Activated naive CD8-positive, alpha-beta T cell treated with anti-CD3 and anti-CD28 coated beads for 36 hours (primary cell): ENCODE measurements around the gene GPR132. TPM values are rescaled to one million over a fixed set of nuclear protein-coding genes. Genes with fewer than 3 reads are reported as not detected.

ENCODE experiments used
- DNase-seq: peaks from one replicate; pipeline ENCODE4 v3.0.0; 2021
- H3K27ac Mint-ChIP-seq: one replicate; pipeline ENCODE4 v1.8.0; 2022; ENCODE audit warnings: mild to moderate bottlenecking, moderate library complexity, mixed read lengths
- H3K27me3 Mint-ChIP-seq: one replicate; pipeline ENCODE4 v1.8.0; 2022; ENCODE audit warnings: mild to moderate bottlenecking, mixed read lengths
- H3K36me3 Mint-ChIP-seq: one replicate; pipeline ENCODE4 v1.8.0; 2021; ENCODE audit warnings: mild to moderate bottlenecking, mixed read lengths
- H3K4me1 Mint-ChIP-seq: one replicate; pipeline ENCODE4 v1.8.0; 2021; ENCODE audit warnings: mixed read lengths
- H3K4me3 Mint-ChIP-seq: one replicate; pipeline ENCODE4 v1.8.0; 2022; ENCODE audit warnings: mild to moderate bottlenecking, moderate library complexity, mixed read lengths
- H3K9me3 Mint-ChIP-seq: one replicate; pipeline ENCODE4 v1.8.0; 2022; ENCODE audit warnings: mixed read lengths
- total RNA-seq, 2 experiments: library from RNA; stranded (reverse); gene quantifications; one replicate each; pipeline ENCODE4 v1.2.3, GENCODE V29; 2021

GPR132 gene
- total RNA-seq, 2 experiments from 2014 or later = 23.9 to 24.1 TPM

- Mint-ChIP-seq H3K9me3 (no peaks in the 10 kb centered on the region), H3K27ac (peak within 1 kb of the TSS; percentile 88), H3K4me1 (peaks cover 64% of the 10 kb centered on the region), H3K27me3 (no peaks in the 10 kb centered on the region), H3K4me3 (peak within 1 kb of the TSS; percentile 93), H3K36me3 (peaks cover 48% of the 10 kb centered on the region)
- peak; percentile 100 for DNase-seq
These were observed 44.2 kb downstream of the GPR132 start, which contains the start of gene CDCA4 for GRCh38 chr14:105020815-105021655. Gene CDCA4, minus strand, starts transcription at chr14:105021083. Its CDS starts 9,154 bp downstream, at chr14:105011929.

DNA sequence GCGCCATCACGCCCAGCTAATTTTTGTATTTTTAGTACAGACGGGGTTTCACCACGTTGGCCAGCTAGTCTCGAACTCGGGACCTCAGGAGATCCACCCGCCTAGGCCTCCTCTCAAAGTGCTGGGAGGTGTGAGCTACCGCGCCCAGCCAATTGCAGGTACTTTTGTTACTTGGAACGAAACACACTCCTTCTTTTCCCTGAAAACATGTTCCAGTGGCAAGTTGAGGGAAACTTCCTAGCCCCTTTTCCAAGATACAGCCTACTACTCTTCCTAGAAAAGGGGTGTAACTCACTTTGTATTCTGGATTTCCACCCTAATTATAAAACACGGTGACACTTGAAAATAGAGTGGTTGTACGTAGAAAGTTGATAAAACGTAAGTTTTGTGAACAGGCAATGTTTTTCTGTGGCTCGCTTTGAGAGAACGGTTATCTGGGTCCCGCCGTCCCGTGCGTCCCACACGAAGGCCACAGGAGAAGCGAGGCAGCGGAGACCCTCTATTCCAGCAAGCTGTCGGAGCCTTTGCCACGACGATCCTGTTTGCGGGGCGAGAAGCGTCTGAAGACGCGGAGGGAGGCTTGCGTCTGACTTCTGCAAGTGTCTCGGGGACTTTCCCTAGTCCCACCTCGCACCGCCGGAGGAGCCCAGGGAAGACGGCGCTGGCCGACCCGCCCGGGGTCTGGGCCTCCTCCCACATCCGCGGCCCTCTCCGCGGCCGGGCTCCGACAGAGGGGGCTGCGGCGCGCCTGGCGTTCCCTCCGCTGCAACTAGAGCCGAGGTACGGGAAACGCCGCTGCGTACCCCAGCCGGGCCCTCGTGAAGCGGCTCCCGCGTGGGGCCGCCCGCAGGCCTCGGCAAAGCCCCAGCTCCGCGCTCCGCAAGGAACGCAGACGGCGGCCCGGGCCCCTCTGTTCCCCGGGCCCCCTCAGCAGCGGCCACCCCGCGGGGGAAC lies 45.1 kb downstream of the GPR132 start:
- Mint-ChIP-seq H3K27ac (peak overlapping the region; percentile 84), H3K4me3 (peak overlapping the region; percentile 93), H3K36me3 (peaks cover 53% of the 10 kb centered on the region), H3K9me3 (no peaks in the 10 kb centered on the region), H3K27me3 (no peaks in the 10 kb centered on the region), H3K4me1 (peaks cover 64% of the 10 kb centered on the region)
- DNase-seq = peak; percentile 69

GRCh38 chr14:105018414-105018813 lies 46.8 kb downstream of the GPR132 start:
- no peaks in the 10 kb centered on the region for H3K27me3 Mint-ChIP-seq
- no peak for DNase-seq
- H3K36me3 Mint-ChIP-seq = peaks cover 55% of the 10 kb centered on the region
- H3K4me1 Mint-ChIP-seq = peaks cover 68% of the 10 kb centered on the region
- H3K27ac Mint-ChIP-seq = no peak overlapping the region
- peak overlapping the region; percentile 93 for H3K4me3 Mint-ChIP-seq
- H3K9me3 Mint-ChIP-seq = no peaks in the 10 kb centered on the region

GRCh38 chr14:105015905-105016304 lies 49.3 kb downstream of the GPR132 start:
- H3K27me3 Mint-ChIP-seq = no peaks in the 10 kb centered on the region
- no peaks in the 10 kb centered on the region for H3K9me3 Mint-ChIP-seq
- no peak overlapping the region for H3K4me3 Mint-ChIP-seq
- DNase-seq = no peak
- H3K36me3 Mint-ChIP-seq = peaks cover 49% of the 10 kb centered on the region
- no peak overlapping the region for H3K27ac Mint-ChIP-seq
- peaks cover 52% of the 10 kb centered on the region for H3K4me1 Mint-ChIP-seq

DNA sequence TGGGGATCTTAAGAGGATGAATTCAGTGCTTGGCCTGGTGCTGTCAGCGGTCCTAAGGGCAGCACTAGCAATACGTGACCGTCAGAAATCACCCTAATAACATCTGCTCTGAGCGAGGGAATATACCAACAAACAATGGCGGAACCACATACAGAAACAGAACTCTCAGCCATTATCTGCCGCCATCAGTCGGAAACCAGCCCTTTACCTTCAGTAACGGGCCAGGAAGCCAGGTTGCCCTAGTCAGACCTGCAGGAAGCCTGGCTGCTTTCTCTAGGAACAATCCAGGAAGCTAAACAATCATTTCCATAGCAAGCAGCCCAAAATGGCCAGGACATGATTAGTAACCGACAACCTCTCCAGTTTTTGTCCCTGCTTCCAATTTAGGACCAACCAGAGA lies 50.0 kb downstream of the GPR132 start:
- H3K9me3 Mint-ChIP-seq = no peaks in the 10 kb centered on the region
- no peak overlapping the region for H3K27ac Mint-ChIP-seq
- H3K4me3 Mint-ChIP-seq = no peak overlapping the region
- no peak for DNase-seq
- H3K27me3 Mint-ChIP-seq = no peaks in the 10 kb centered on the region
- peaks cover 51% of the 10 kb centered on the region for H3K36me3 Mint-ChIP-seq
- H3K4me1 Mint-ChIP-seq = peaks cover 52% of the 10 kb centered on the region

DNA sequence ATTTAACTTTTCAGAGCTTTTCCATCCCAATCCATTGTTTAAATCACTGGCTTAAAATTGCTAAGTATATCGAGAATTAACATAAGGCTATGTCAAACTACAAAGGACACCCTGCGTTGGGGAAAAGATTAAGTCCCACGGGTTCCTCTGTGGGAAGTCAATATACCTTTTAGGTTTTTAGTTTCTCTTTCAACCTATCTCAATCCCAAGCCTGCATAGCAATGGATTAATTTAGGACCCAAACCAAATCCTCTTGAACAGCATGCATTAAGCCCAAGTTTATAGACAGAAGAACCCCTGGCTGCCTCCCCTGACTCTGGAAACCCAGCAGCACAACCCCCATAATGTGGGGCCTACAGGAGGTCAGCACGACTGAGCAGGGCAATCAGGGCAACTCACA lies 50.6 kb downstream of the GPR132 start:
- H3K4me3 Mint-ChIP-seq = no peak overlapping the region
- H3K4me1 Mint-ChIP-seq = peaks cover 48% of the 10 kb centered on the region
- H3K27me3 Mint-ChIP-seq = no peaks in the 10 kb centered on the region
- DNase-seq = no peak
- no peak overlapping the region for H3K27ac Mint-ChIP-seq
- peaks cover 45% of the 10 kb centered on the region for H3K36me3 Mint-ChIP-seq
- no peaks in the 10 kb centered on the region for H3K9me3 Mint-ChIP-seq

- Mint-ChIP-seq H3K4me3 (no peak overlapping the region), H3K27ac (peak overlapping the region; percentile 49), H3K36me3 (peaks cover 39% of the 10 kb centered on the region), H3K27me3 (no peaks in the 10 kb centered on the region), H3K9me3 (no peaks in the 10 kb centered on the region), H3K4me1 (peaks cover 44% of the 10 kb centered on the region)
- DNase-seq = no peak
These were observed 51.2 kb downstream of the GPR132 start for GRCh38 chr14:105014032-105014431.

DNA sequence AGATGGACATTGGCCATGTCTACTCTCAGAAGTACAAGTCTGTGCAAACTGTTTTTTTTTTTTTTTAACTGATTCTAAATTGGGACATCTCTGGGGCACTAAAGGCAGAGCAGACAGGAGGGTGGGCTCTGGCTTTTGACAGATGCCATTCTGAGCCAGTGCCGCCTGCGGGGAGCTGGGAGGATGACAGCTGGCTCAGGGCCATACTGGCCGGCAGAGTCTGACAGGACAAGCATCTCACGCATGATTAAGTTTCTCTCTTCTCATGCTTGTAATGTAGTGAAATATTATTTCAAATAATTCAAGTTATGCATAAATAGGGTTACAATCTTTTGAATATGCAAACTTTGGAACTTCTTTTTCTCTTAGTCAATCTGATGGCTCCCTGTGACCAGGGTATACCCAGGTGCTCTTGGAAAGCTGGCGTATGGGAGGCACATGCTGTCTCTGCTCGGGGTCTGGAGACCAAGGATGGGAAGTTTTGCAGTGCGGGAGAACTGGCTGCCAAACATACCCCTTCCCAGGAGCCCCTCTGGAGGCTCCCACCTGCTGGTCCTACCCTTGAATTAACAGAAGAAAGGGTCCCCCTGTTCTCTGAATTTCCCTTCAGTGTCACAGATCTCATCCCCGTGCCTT lies 52.0 kb downstream of the GPR132 start:
- no peak for DNase-seq
- peaks cover 38% of the 10 kb centered on the region for H3K4me1 Mint-ChIP-seq
- H3K9me3 Mint-ChIP-seq = no peaks in the 10 kb centered on the region
- H3K27ac Mint-ChIP-seq = no peak overlapping the region
- no peaks in the 10 kb centered on the region for H3K27me3 Mint-ChIP-seq
- peaks cover 32% of the 10 kb centered on the region for H3K36me3 Mint-ChIP-seq
- no peak overlapping the region for H3K4me3 Mint-ChIP-seq

DNA sequence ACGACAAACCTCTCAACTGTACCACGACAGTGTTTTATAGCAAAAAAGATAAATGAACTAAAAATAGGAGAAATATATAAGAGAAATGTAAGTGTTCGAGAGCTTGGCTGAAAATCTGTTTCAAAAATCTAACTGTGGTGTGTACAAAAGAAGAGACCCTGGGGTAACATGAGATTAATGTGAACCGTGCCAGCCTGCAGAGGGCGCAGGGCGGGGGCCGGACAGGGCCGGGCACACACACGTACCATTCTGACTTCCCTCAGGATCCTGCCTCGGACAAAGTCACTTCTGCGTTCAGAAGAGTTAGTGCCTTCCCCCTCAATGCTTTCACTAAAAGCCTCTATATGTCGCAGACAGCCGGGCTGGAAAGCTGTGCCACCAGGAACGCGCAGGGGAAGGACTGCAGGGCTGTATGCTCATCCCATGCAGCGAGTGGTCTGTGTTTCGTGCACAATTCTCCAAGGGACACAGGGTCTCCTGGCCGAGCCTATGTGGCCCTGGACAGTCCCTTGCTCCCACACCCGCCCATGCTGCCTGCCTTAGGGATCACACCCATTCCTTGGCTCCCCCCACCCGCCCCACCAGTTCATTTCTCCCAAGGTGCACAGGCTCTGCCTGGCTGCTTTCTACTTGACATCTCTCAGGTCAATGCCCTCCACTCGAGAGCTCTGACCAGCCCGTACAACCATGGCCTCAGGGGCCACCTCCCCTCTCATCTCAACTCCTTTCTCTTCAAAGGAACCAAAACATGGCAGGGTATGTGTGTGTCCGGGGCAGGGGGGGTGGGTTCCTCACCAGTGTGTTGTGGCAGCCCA lies 52.9 kb downstream of the GPR132 start:
- no peaks in the 10 kb centered on the region for H3K27me3 Mint-ChIP-seq
- H3K27ac Mint-ChIP-seq = no peak overlapping the region
- H3K9me3 Mint-ChIP-seq = no peaks in the 10 kb centered on the region
- H3K4me1 Mint-ChIP-seq = peaks cover 32% of the 10 kb centered on the region
- H3K36me3 Mint-ChIP-seq = peaks cover 24% of the 10 kb centered on the region
- DNase-seq = no peak
- no peak overlapping the region for H3K4me3 Mint-ChIP-seq

DNA sequence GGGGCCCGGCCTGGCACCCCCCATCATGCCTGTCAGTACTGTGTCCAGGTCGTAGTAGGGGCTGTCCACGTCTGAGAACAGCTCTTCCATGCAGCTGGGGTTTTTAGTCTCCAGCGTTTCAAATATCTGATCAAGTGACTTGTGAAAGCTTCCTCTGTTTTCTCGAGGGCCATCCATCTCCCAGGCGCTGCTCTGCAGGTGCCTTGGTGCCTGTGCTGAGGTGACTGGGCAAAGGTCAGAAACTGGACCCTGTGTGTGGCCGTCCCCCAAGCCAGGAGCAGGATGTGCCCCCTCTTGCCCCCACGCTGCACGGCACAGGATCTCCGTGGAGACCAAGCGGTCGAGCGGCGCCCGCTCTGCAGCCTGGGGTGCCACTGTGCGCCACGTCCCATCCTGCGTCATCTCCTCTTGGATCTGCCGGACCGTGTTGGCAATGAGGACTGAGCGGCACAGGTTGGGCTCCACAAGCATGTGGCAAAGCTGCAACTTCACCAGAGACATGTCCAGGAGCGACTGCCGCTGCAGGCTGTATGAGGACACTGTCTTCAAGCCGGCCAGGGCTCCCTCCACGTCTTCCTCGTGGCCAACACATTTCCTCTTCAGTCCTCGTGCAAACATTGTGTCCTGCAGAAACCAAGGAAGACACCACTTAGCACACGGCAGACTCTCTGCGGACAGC lies 53.8 kb downstream of the GPR132 start:
- DNase-seq = no peak
- no peaks in the 10 kb centered on the region for H3K27me3 Mint-ChIP-seq
- H3K36me3 Mint-ChIP-seq = peaks cover 18% of the 10 kb centered on the region
- no peak overlapping the region for H3K4me3 Mint-ChIP-seq
- H3K27ac Mint-ChIP-seq = no peak overlapping the region
- H3K4me1 Mint-ChIP-seq = peaks cover 26% of the 10 kb centered on the region
- H3K9me3 Mint-ChIP-seq = no peaks in the 10 kb centered on the region

DNA sequence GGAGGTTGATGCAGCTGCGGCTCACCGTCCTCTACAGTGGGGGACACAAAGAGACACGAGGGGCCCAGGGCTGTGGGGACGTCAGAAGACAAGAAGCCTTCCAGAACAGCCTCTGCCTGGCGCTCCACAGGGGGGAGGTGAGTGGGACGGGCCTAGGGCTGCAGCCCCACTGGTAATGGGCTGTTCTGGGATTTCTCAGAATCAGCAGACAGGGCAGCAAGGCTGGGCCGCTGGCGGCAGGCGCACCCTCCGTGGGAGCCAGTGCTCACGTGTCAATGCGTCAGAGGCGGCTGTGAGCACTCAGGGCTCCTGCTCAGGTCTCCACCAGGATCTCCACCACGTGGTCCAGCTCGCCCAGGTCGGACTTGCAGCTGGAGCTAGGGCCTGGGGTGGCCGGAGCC lies 54.3 kb downstream of the GPR132 start:
- Mint-ChIP-seq H3K9me3 (no peaks in the 10 kb centered on the region), H3K27ac (no peak overlapping the region), H3K36me3 (peaks cover 14% of the 10 kb centered on the region), H3K4me1 (peaks cover 20% of the 10 kb centered on the region), H3K27me3 (no peaks in the 10 kb centered on the region), H3K4me3 (no peak overlapping the region)
- no peak for DNase-seq

- Mint-ChIP-seq H3K9me3 (no peaks in the 10 kb centered on the region), H3K4me1 (peaks cover 14% of the 10 kb centered on the region), H3K36me3 (peaks cover 10% of the 10 kb centered on the region), H3K4me3 (no peak overlapping the region), H3K27me3 (no peaks in the 10 kb centered on the region), H3K27ac (no peak overlapping the region)
- no peak for DNase-seq
These were observed 55.1 kb downstream of the GPR132 start for GRCh38 chr14:105010106-105010505.

DNA sequence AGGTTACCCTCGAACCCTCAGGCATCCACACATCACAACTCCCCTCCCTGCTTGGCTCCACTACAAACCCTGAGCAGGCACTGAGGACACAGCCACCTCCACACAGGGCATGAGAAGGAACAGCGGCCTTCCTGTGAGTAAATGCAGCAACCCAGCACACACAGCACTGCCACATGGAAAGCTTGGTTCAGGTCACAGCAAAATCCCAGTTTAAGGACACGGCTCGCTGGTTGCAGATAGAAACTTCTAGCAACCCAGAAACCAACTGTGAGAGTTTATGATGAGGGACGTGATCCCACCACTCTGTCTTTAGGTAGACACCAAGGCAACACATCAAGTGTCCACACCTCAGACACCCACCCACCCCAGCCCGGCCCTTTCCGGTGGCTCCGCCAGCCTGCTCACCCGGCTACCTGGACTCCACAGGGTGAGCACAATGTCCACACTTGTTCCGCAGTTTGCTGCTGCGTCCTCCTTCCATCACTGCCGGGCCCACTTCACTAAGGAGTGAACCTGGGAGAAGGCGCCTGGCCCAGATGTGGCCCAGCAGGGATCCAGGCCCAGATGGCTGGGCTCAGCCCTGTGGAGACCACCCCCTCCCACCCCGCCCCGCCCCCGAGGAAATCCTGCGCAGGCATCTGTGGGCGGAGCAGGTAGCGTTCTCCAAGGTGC lies 57.5 kb downstream of the GPR132 start:
- no peaks in the 10 kb centered on the region for H3K4me1 Mint-ChIP-seq

More for the DNA sequence above, 57.5 kb downstream of the GPR132 start:
- Mint-ChIP-seq H3K36me3 (peaks cover 7% of the 10 kb centered on the region), H3K4me3 (no peak overlapping the region), H3K9me3 (no peaks in the 10 kb centered on the region), H3K27me3 (no peaks in the 10 kb centered on the region), H3K27ac (peak overlapping the region; percentile 48)
- no peak for DNase-seq
